Bronchial epithelial cell (primary cell): ENCODE results near the gene AGRP. TPM values are rescaled to one million over a fixed set of nuclear protein-coding genes. Genes with fewer than 3 reads are reported as not detected.

Source experiments
- DNase-seq: peaks from one replicate; pipeline ENCODE4 v3.0.0-alpha.2; 2010; ENCODE audit warnings: low read depth
- FAIRE-seq: peaks from 2 replicates; lab custom pipeline; 2011; peaks lifted over from hg19 to GRCh38; lab: Jason Lieb, UNC
- H3K27me3 ChIP-seq: 2 replicates; pipeline ENCODE4 v1.5.1; 2011; ENCODE audit warnings: low read length; ENCODE audit not compliant: control insufficient read depth, insufficient read depth
- H3K36me3 ChIP-seq: 2 replicates; pipeline ENCODE4 v1.5.1; 2011; ENCODE audit warnings: low read length; ENCODE audit not compliant: control insufficient read depth, insufficient read depth
- H3K4me3 ChIP-seq: 2 replicates; pipeline ENCODE4 v1.5.1; 2011; ENCODE audit warnings: mild to moderate bottlenecking, low read depth, low read length, control low read depth
- CTCF ChIP-seq: IDR thresholded peaks from 2 replicates; pipeline ENCODE4 v1.5.1; 2011; ENCODE audit warnings: mild to moderate bottlenecking, moderate library complexity, low read length, control low read depth, inconsistent platforms; ENCODE audit not compliant: insufficient read depth, severe bottlenecking
- total RNA-seq: library from RNA; depleted of rRNA; stranded (reverse); fragments of >200 nt; gene quantifications from 2 replicates; pipeline ENCODE4 v1.2.1, GENCODE V29; 2014

Gene AGRP
- total RNA-seq, 1 donor from 2014 or later, result not detected

GRCh38 chr16:67445126-67445426 is 38.3 kb downstream of the AGRP start:
- Histone ChIP-seq H3K4me3 (no peak overlapping the region), H3K27me3 (no peaks in the 10 kb centered on the region), H3K36me3 (peaks cover 23% of the 10 kb centered on the region)
- no peak for TF ChIP-seq CTCF
- no peak for FAIRE-seq
- no peak for DNase-seq

- Histone ChIP-seq H3K4me3 (no peak overlapping the region), H3K36me3 (peaks cover 22% of the 10 kb centered on the region), H3K27me3 (no peaks in the 10 kb centered on the region)
- no peak for FAIRE-seq
- no peak for DNase-seq
- no peak for TF ChIP-seq CTCF
Observed at GRCh38 chr16:67444259-67445125, 38.9 kb downstream of the AGRP start.

- no peak for DNase-seq
- no peak for FAIRE-seq
- Histone ChIP-seq H3K36me3 (peaks cover 28% of the 10 kb centered on the region), H3K27me3 (no peaks in the 10 kb centered on the region), H3K4me3 (no peak overlapping the region)
- TF ChIP-seq CTCF, result no peak
Observed at GRCh38 chr16:67443265-67443664, 40.1 kb downstream of the AGRP start.

- no peak for TF ChIP-seq CTCF
- Histone ChIP-seq H3K36me3 (peaks cover 30% of the 10 kb centered on the region), H3K27me3 (no peaks in the 10 kb centered on the region), H3K4me3 (no peak overlapping the region)
- FAIRE-seq, result peak; percentile 7
- DNase-seq, result no peak
Observed at GRCh38 chr16:67442581-67443255, 40.6 kb downstream of the AGRP start.

GRCh38 chr16:67441907-67442306 is 41.4 kb downstream of the AGRP start:
- peaks cover 25% of the 10 kb centered on the region for H3K36me3 ChIP-seq
- FAIRE-seq (no peak), DNase-seq (no peak)
- TF ChIP-seq CTCF, result no peak
- H3K27me3 ChIP-seq, result no peaks in the 10 kb centered on the region
- H3K4me3 ChIP-seq, result no peak overlapping the region
